HepG2 (cell line): ENCODE data around the gene MB. TPM values are rescaled to one million over a fixed set of nuclear protein-coding genes. Genes with fewer than 3 reads are reported as not detected.

Experiments used
- AGO2 ChIP-seq: fragments of 200-400 bp; formaldehyde crosslinking; optimal IDR thresholded peaks from 2 replicates; pipeline ENCODE3; 2017; ENCODE audit warnings: mild to moderate bottlenecking, low read depth, low read length, moderate library complexity
- BCL3 ChIP-seq: sonication (generic); formaldehyde crosslinking; IDR thresholded peaks from 2 replicates; pipeline ENCODE4 v1.5.1; 2020; ENCODE audit warnings: mild to moderate bottlenecking, missing genetic modification reagents, moderate library complexity
- CCAR2 ChIP-seq: fragments of 200-400 bp; formaldehyde crosslinking; optimal IDR thresholded peaks from 2 replicates; pipeline ENCODE3; 2018; ENCODE audit warnings: low read depth, mild to moderate bottlenecking, low read length, moderate library complexity
- HNF1A ChIP-seq, 2 experiments: sonication (generic) in 1 of 2; formaldehyde crosslinking in 1 of 2; IDR thresholded peaks; 2 replicates each; pipeline versions ENCODE4 v1.4.0 to v1.6.1; 2016 to 2020; ENCODE audit warnings: borderline replicate concordance in 1 of 2, low read depth in 1 of 2, mild to moderate bottlenecking in 1 of 2, missing genetic modification reagents in 1 of 2
- HOXA7 ChIP-seq: sonication (generic); formaldehyde crosslinking; IDR thresholded peaks from 2 replicates; pipeline ENCODE4 v1.8.1; 2022; ENCODE audit warnings: mild to moderate bottlenecking, missing genetic modification reagents, moderate library complexity
- KDM1A ChIP-seq: IDR thresholded peaks from 2 replicates; pipeline ENCODE4 v1.6.1; 2016; ENCODE audit warnings: missing compliant biosample characterization
- KDM5B ChIP-seq: sonication (generic); formaldehyde crosslinking; IDR thresholded peaks from 2 replicates; pipeline ENCODE4 v1.4.0; 2020; ENCODE audit warnings: missing genetic modification reagents, mild to moderate bottlenecking, borderline replicate concordance
- MEF2D ChIP-seq: sonication (generic); formaldehyde crosslinking; IDR thresholded peaks from 2 replicates; pipeline ENCODE4 v1.5.1; 2020; ENCODE audit warnings: mild to moderate bottlenecking, missing genetic modification reagents
- NCOA5 ChIP-seq: sonication (generic); formaldehyde crosslinking; IDR thresholded peaks from 2 replicates; pipeline ENCODE4 v1.4.0; 2020; ENCODE audit warnings: missing genetic modification reagents
- PCBP1 ChIP-seq: fragments of 200-400 bp; formaldehyde crosslinking; IDR thresholded peaks from 2 replicates; pipeline ENCODE4 v1.6.1; 2017; ENCODE audit warnings: mild to moderate bottlenecking, low read depth, low read length, borderline replicate concordance
- SALL1 ChIP-seq: sonication (generic); formaldehyde crosslinking; IDR thresholded peaks from 2 replicates; pipeline ENCODE4 v1.8.0; 2022; ENCODE audit warnings: mild to moderate bottlenecking, missing genetic modification reagents
- SALL2 ChIP-seq: sonication (generic); formaldehyde crosslinking; IDR thresholded peaks from 2 replicates; pipeline ENCODE4 v1.8.1; 2023; ENCODE audit warnings: mild to moderate bottlenecking, missing genetic modification reagents, inconsistent platforms
- THAP11 ChIP-seq: IDR thresholded peaks from 2 replicates; pipeline ENCODE4 v1.6.1; 2016; ENCODE audit warnings: missing biosample characterization, missing genetic modification reagents
- ZBTB7B ChIP-seq: sonication (generic); formaldehyde crosslinking; IDR thresholded peaks from 2 replicates; pipeline ENCODE4 v1.4.0; 2020; ENCODE audit warnings: missing genetic modification reagents
- ZMYM2 ChIP-seq: sonication (generic); formaldehyde crosslinking; IDR thresholded peaks from 2 replicates; pipeline ENCODE4 v1.8.0; 2022; ENCODE audit warnings: mild to moderate bottlenecking, missing genetic modification reagents
- ZMYM3 ChIP-seq: sonication (generic); formaldehyde crosslinking; IDR thresholded peaks from 2 replicates; pipeline ENCODE4 v1.5.1; 2020; ENCODE audit warnings: mild to moderate bottlenecking, missing genetic modification reagents
- ZNF329 ChIP-seq: sonication (generic); formaldehyde crosslinking; IDR thresholded peaks from 2 replicates; pipeline ENCODE4 v1.9.0; 2021; ENCODE audit warnings: low read depth, mild to moderate bottlenecking, missing genetic modification reagents
- ZNF619 ChIP-seq: sonication (generic); formaldehyde crosslinking; IDR thresholded peaks from 2 replicates; pipeline ENCODE4 v1.4.0; 2020; ENCODE audit warnings: mild to moderate bottlenecking, missing genetic modification reagents
- ZSCAN20 ChIP-seq: sonication (generic); formaldehyde crosslinking; IDR thresholded peaks from 2 replicates; pipeline ENCODE4 v1.4.0; 2020; ENCODE audit warnings: missing genetic modification reagents, mild to moderate bottlenecking, borderline replicate concordance
- polyA plus RNA-seq, 8 experiments: library from polyadenylated mRNA; depleted of rRNA in 3 of 8; stranded (reverse) in 7 of 8; unstranded in 1 of 8; fragments of >200 nt; fragmentation: Illumina TruSeq in 4 of 8; extraction: Trizol in 4 of 8; gene quantifications; 2 replicates each; pipeline versions ENCODE4 v1.2.1 to v1.2.3, GENCODE V29; 2011 to 2016; ENCODE audit warnings: low read depth in 4 of 8, missing spikeins in 1 of 8, mixed read lengths in 1 of 8; ENCODE audit not compliant: insufficient read depth in 1 of 8
- total RNA-seq, 5 experiments: library from RNA; depleted of rRNA; stranded (reverse); fragments of >200 nt; fragmentation: Illumina TruSeq; extraction: Trizol; gene quantifications; 2 replicates each; pipeline ENCODE4 v1.2.3, GENCODE V29; 2016; ENCODE audit warnings: low read depth in 1 of 5
- TF ChIP-seq, protein P1 (sequence below): sonication (generic); IDR thresholded peaks from 2 replicates; pipeline ENCODE4 v1.6.1; 2016; ENCODE audit warnings: low read depth, borderline replicate concordance
- TF ChIP-seq, protein P2 (sequence below): sonication (generic); formaldehyde crosslinking; IDR thresholded peaks from 2 replicates; pipeline ENCODE4 v1.5.0; 2020; ENCODE audit warnings: missing genetic modification reagents
- TF ChIP-seq, protein P3 (sequence below): sonication (generic); formaldehyde crosslinking; IDR thresholded peaks from 2 replicates; pipeline ENCODE4 v1.5.1; 2020; ENCODE audit warnings: missing genetic modification reagents, mild to moderate bottlenecking, borderline replicate concordance

Gene MB
- total and polyA plus RNA-seq, 2 of the 13 experiments (the other 11 are each of a cell fraction or from before 2014, with no cell fraction given) = 0.07 TPM; not detected in 1

- no peak for TF ChIP-seq ZNF329 (CRISPR knock-in tag)
- peak; percentile 29; the same call in 1 of the 2 replicates for TF ChIP-seq ZMYM2
- no peak for TF ChIP-seq ZBTB7B (CRISPR knock-in tag)
- TF ChIP-seq BCL3 (CRISPR knock-in tag) = no peak
- peak; percentile 62 for TF ChIP-seq ZMYM3 (CRISPR knock-in tag)
- TF ChIP-seq SALL1 = no peak
- no peak for TF ChIP-seq THAP11
- TF ChIP-seq, protein P1, sequence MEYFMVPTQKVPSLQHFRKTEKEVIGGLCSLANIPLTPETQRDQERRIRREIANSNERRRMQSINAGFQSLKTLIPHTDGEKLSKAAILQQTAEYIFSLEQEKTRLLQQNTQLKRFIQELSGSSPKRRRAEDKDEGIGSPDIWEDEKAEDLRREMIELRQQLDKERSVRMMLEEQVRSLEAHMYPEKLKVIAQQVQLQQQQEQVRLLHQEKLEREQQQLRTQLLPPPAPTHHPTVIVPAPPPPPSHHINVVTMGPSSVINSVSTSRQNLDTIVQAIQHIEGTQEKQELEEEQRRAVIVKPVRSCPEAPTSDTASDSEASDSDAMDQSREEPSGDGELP = no peak
- TF ChIP-seq ZSCAN20 (CRISPR knock-in tag) = no peak
- no peak for TF ChIP-seq HOXA7 (CRISPR knock-in tag)
- TF ChIP-seq NCOA5 = no peak
- TF ChIP-seq PCBP1 = no peak
- no peak for TF ChIP-seq HNF1A (IDR thresholded peaks at IDR 0.05; ENCODE audit: low read depth)
- TF ChIP-seq HNF1A (CRISPR knock-in tag; IDR thresholded peaks at IDR 0.05; ENCODE audit: borderline replicate concordance) = no peak
- no peak for TF ChIP-seq CCAR2
- TF ChIP-seq, protein P2, sequence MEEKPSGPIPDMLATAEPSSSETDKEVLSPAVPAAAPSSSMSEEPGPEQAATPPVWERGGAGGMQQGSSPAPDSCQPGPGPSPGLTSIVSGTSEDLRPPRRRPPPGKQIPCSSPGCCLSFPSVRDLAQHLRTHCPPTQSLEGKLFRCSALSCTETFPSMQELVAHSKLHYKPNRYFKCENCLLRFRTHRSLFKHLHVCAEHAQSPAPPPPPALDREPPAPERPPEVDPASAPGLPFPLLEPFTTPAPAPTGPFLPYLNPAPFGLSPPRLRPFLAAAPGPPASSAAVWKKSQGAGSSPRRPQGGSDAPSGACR (CRISPR knock-in tag) = no peak
- TF ChIP-seq KDM1A (CRISPR knock-in tag) = 0 out of 2 replicates have a peak, but pooled peaks have one; percentile 8
- TF ChIP-seq MEF2D (CRISPR knock-in tag) = no peak
- no peak for TF ChIP-seq AGO2
- TF ChIP-seq, protein P3, sequence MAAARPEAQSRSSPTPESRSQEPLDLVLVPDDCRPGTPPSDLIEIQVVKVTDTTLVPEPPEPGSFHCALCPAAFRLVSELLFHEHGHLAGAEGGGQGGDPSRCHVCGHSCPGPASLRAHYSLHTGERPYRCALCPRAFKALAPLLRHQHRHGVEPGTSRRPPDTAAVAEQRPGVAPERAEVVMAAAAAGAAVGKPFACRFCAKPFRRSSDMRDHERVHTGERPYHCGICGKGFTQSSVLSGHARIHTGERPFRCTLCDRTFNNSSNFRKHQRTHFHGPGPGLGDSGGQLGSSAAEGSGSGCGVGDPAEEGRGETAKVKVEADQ (CRISPR knock-in tag) = no peak
- no peak for TF ChIP-seq SALL2
- TF ChIP-seq ZNF619 = no peak
- 0 out of 2 replicates have a peak, but pooled peaks have one; percentile 23 for TF ChIP-seq KDM5B (CRISPR knock-in tag)
These were observed 27.9 kb downstream of the MB start (continued) for GRCh38 chr22:35589071-35589755.
